ENCODE measurements around the gene SORBS1.
A peak's percentile ranks its signal among the peaks of the same experiment; 100 is the strongest.

Gene SORBS1

DNA sequence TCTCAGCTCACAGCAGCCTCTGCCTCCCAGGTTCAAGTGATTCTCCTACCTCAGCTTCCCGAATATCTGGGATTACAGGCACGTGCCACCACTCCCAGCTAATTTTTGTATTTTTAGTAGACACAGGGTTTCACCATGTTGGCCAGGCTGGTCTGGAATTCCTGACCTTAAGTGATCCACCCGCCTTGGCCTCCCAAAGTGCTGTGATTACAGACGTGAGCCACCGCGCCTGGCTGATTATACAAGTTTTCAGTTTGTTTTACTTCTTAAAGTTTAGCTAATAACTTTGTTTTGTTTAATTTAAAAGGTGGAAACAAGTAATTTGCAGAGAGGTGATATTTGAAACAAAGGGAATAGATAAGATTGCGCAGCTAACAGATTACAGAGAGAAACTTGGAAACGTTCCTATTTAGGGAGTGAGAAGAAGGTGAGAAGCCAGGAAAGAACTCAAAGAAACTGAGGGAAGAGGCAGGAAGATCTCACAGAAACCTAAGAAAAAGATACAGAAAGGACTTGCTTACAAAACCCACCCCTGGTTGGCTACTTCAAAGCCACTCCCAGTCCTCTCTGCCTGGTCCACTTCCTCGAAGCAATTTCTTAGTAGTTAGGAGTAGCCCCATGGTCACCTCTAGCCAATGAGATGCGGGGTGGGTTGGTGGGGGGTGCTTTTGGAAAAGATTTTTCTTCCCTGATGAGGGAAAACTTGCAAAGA is 255.4 kb downstream of the SORBS1 start:
- DNase-seq = no peak

DNA sequence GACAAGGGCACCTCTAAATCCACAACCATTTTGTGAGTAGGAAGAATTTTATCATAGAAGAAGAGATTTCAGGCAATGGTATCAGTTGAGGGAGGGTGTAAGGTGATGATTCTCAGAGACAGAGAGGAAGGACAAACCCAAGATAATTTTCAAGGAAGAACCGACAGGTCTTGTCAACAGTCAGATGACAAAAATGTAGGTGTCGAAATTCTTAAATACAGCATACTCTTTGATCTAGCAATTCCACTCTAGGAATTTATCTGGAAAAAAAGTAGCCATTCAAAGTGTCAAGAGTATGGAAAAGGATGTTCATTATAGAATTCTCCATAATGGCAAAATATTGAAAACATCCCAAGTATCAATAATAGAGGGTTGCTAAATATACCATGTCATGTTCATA is 256.2 kb downstream of the SORBS1 start:
- no peak for DNase-seq

- DNase-seq = no peak
These were observed 256.7 kb downstream of the SORBS1 start for GRCh38 chr10:95304463-95304862.

DNA sequence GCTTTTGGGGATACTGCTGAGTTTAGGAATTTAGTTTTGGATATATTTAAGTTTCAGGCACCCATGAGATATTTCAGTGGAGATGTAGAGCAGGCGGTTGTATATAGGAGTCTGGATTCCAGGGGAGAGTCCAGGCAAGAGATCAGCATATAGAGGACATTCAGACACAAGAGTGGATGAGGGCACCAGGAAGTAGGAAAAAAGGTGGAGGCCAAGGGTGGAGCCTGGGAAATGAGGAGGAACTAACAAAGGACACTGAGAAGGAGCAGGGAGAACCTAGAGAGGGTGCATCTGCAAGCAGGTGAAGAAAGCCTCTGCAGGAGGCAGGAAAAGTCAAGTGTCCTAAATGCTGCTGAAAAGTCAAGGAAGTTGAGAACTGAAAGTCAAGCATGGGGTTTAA is 257.2 kb downstream of the SORBS1 start:
- no peak for DNase-seq

DNA sequence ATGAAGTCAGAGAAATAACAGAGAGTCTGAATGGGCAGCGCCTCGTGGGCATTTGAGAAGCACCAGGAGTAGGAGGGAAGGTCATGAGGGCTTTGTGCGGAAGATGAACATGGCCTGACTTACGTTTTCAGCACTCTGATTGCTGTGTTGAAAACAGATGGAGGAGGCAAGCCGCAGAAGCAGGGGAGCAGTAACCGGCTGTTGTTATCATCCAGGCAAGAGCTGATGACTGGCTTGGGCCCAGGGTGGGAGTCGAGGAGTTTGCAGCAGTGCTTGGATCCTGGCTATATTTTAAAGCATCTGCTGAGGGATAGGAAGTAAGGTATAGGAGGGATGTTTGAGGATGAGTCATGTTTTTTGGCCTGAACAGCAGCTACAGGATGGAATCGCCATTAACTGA is 257.6 kb downstream of the SORBS1 start:
- DNase-seq = no peak

- DNase-seq = peak; percentile 51
These were observed 261.1 kb downstream of the SORBS1 start for GRCh38 chr10:95300022-95300539.

GRCh38 chr10:95297402-95297801 is 263.8 kb downstream of the SORBS1 start:
- no peak for DNase-seq

DNA sequence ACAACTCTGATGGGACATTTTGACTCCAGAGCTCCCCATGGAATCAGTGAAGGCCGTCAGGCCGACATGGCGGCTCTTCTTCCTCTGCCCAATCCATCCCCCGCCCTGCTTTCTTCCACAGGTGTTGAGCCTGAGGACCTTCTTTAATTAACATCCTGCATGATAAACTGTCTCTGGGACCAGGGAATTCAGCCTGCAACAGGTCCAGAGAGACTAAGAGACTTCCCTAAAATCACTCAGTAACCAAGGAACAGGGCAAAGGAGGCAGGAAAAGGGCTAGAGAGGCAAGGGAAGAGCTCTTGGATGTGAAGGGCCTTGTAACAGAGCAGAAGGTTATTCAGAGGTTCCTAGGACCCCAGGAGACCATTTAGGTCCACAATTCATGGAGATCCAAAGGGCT is 264.4 kb downstream of the SORBS1 start:
- DNase-seq = no peak

- no peak for DNase-seq
These were observed 266.0 kb downstream of the SORBS1 start for GRCh38 chr10:95295031-95295755.

DNA sequence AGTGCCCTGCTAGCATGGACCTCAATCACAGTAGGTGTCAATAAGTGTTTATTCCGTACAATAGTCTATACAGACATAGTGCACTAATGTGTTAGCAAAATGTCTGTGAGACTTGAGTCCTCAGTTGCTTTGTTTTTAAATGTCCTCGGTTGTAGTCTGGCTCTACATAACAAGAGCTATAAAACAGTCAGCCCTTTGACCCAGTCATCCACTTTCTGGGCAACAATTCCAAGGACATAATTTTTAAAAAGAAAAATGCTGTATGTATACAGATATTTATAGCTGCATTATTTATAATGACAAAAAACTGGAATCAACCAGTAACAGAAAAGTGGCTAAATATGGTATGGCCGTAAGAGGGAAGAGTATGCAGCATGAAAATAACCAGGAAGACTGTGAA is 267.5 kb downstream of the SORBS1 start:
- DNase-seq = no peak

- no peak for DNase-seq
These were observed 269.7 kb downstream of the SORBS1 start for GRCh38 chr10:95291365-95292039.

DNA sequence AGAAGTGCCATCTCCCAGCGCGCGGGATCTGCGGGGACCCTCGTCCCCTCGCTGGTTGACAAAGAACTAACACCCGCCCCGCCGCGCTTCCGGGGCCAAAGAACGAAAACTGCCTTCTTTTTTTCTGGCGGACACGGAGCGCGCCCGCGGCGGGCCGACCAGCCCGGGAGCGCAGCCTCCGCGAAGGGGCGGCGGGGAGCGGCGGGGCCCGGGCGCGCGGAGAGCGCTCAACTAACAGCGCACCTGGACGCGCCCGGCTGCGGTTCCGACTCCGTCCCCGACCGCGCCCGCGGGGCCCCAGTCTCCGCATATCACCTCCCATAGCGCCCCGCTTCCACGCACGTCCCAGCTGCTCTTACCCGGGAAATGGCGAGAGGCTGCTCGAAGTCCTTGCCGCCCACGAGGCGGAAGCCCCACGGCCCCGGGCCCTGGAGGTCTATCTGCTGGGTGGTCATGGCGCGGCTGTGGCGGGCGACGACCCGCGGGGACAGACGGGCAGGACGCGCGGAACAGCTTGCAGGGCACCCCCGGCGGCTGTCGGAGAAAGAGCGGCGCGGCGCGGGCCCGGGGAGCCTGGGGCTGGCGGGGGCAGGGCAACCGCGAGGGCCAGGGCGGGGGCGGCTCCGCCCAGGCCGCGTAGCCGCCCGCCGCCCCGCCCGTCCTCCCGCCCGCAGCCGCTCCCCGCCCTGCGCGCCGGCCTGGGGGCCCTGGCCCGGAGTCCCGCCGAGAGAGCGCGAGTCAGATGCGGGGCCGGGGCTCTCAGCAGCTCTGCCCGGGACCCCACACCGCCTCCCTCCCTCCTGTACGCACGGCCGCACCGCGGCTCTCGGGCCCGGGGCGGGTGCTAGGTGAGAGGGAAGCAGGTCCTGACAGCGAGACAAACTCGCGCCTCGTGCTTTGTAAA is 270.5 kb downstream of the SORBS1 start, which contains the start of gene PDLIM1:
TSS of gene PDLIM1 (minus strand) at position 543 of the 904 bp plus-strand sequence. CDS start at position 455, 88 bp downstream.
- peak; percentile 77 for DNase-seq

- DNase-seq = peak; percentile 30
These were observed 271.2 kb downstream of the SORBS1 start for GRCh38 chr10:95289921-95290421.

GRCh38 chr10:95289003-95289920 is 271.9 kb downstream of the SORBS1 start:
- peak; percentile 63 for DNase-seq

DNA sequence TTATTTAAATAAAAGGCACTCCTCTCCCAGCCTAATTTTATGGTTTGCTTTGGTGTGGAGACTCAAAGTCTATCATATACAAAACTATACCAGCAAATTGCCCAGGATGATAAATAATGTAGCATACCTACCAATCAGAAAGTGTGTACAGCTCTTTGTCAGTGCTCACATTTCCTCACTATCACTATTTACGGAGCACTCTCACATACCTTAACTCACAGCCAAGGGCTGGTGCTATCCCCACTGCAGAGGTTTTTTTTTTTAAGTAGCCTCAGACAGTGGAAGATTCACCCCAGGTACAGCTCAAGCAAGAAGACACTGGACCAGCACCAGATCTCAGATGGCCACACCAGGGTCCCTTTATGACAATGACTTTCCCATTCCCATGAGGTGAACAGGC is 272.9 kb downstream of the SORBS1 start:
- DNase-seq = no peak

GRCh38 chr10:95287281-95287680 is 273.9 kb downstream of the SORBS1 start:
- DNase-seq = no peak

GRCh38 chr10:95286707-95287106 is 274.5 kb downstream of the SORBS1 start:
- no peak for DNase-seq

- no peak for DNase-seq
These were observed 275.6 kb downstream of the SORBS1 start for GRCh38 chr10:95285556-95285955.

- no peak for DNase-seq
These were observed 276.4 kb downstream of the SORBS1 start for GRCh38 chr10:95284807-95285206.

- no peak for DNase-seq
These were observed 279.1 kb downstream of the SORBS1 start for GRCh38 chr10:95282107-95282506.

- DNase-seq = no peak
These were observed 280.0 kb downstream of the SORBS1 start for GRCh38 chr10:95281206-95281605.
